ENCODE data around the gene PCDH9.

DNA sequence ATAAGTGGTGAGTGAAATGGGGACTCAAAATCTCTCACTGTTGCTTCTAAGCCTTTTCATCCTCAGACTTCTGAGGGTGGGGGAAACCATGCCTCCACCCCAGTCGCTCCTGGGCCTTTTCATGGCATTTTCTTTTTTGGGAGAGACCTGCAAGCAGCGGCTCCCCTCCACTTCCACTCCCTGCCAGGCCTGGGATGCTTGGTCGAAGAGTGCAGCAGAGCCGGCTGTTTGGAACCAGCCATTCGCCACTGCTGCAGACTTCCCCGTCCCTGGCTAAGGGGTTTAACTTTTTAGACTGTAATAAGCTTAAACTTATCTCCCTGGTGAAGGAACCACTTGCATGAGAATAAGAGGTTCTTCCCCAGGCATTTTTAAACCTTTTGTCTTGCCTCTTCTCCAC is 617.2 kb downstream of the PCDH9 start:
- TF ChIP-seq, protein P1, sequence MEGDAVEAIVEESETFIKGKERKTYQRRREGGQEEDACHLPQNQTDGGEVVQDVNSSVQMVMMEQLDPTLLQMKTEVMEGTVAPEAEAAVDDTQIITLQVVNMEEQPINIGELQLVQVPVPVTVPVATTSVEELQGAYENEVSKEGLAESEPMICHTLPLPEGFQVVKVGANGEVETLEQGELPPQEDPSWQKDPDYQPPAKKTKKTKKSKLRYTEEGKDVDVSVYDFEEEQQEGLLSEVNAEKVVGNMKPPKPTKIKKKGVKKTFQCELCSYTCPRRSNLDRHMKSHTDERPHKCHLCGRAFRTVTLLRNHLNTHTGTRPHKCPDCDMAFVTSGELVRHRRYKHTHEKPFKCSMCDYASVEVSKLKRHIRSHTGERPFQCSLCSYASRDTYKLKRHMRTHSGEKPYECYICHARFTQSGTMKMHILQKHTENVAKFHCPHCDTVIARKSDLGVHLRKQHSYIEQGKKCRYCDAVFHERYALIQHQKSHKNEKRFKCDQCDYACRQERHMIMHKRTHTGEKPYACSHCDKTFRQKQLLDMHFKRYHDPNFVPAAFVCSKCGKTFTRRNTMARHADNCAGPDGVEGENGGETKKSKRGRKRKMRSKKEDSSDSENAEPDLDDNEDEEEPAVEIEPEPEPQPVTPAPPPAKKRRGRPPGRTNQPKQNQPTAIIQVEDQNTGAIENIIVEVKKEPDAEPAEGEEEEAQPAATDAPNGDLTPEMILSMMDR (IDR thresholded peaks at IDR 0.05): no peak
- no peak for TF ChIP-seq POLR2A (IDR thresholded peaks at IDR 0.05)

All from suprapubic skin (tissue), 3 donors.